Endothelial cell of umbilical vein (primary cell): ENCODE data around the gene PDCD7. TPM values are rescaled to one million over a fixed set of nuclear protein-coding genes. Genes with fewer than 3 reads are reported as not detected.

Experiments used
- BruUV-seq: library from RNA; stranded (reverse); fragments of 400-500 nt; replicated peaks from 2 replicates; lab custom pipeline; 2021; lab: Mats Ljungman, UMichigan
- CTCF ChIA-PET: fragments of 300-600, 350-600 bp; sonication (Branson Sonifier 250); formaldehyde crosslinking; loops from one replicate; lab custom pipeline; 2021; ENCODE audit warnings: antibody characterized with exemption, inconsistent platforms; lab: Charles Lee
- POLR2A ChIA-PET: fragments of 300-600, 350-600 bp; sonication (Branson Sonifier 250); formaldehyde crosslinking; loops from one replicate; lab custom pipeline; 2021; ENCODE audit warnings: antibody characterized with exemption, inconsistent platforms; lab: Charles Lee
- DNase-seq: peaks from one replicate; pipeline ENCODE4 v3.0.0-alpha.2; 2011; ENCODE audit warnings: low read depth, low spot score
- FAIRE-seq: peaks from 2 replicates; lab custom pipeline; 2011; peaks lifted over from hg19 to GRCh38; lab: Jason Lieb, UNC
- H2AFZ ChIP-seq: 2 replicates; pipeline ENCODE4 v1.6.0; 2012; ENCODE audit warnings: low read depth, low read length, control low read depth, inconsistent platforms
- H3K27ac ChIP-seq: 2 replicates; pipeline ENCODE4 v1.5.1; 2011; ENCODE audit warnings: low read depth, mild to moderate bottlenecking, control low read depth, low read length, moderate library complexity; ENCODE audit not compliant: insufficient read depth
- H3K27me3 ChIP-seq, 2 experiments: 2 replicates each; pipeline versions ENCODE4 v1.6.0 to v1.6.1; 2011; ENCODE audit warnings: low read length in 2 of 2, mixed read lengths in 1 of 2; ENCODE audit not compliant: control insufficient read depth in 2 of 2, insufficient read depth in 2 of 2
- H3K36me3 ChIP-seq, 2 experiments: 2 replicates in 1 of 2; 3 replicates in 1 of 2; pipeline ENCODE4 v1.5.1; 2011; ENCODE audit warnings: low read length in 2 of 2, mild to moderate bottlenecking in 1 of 2, moderate library complexity in 1 of 2; ENCODE audit not compliant: control insufficient read depth in 2 of 2, insufficient read depth in 2 of 2; ENCODE audit errors: extremely low read depth in 1 of 2
- H3K4me1 ChIP-seq: 3 replicates; pipeline ENCODE4 v1.5.1; 2011; ENCODE audit warnings: mild to moderate bottlenecking, low read length; ENCODE audit not compliant: control insufficient read depth, insufficient read depth; ENCODE audit errors: extremely low read depth
- H3K4me2 ChIP-seq: 2 replicates; pipeline ENCODE4 v1.6.1; 2011; ENCODE audit warnings: low read length, control low read depth, mixed read lengths; ENCODE audit not compliant: insufficient read depth
- H3K4me3 ChIP-seq, 3 experiments: fragments of 200-600 bp in 1 of 3; sonication (generic), shearing (Covaris generic) in 1 of 3; replicated peaks in 1 of 3; 2 replicates each; pipeline ENCODE4 v1.5.1; 2011 to 2016; ENCODE audit warnings: control low read depth in 3 of 3, low read length in 3 of 3, mild to moderate bottlenecking in 2 of 3, inconsistent platforms in 1 of 3, low read depth in 1 of 3, moderate library complexity in 1 of 3; ENCODE audit not compliant: insufficient read depth in 1 of 3
- H3K79me2 ChIP-seq: 2 replicates; pipeline ENCODE4 v1.6.0; 2012; ENCODE audit warnings: low read length, inconsistent platforms; ENCODE audit not compliant: control insufficient read depth, insufficient read depth
- H3K9ac ChIP-seq: replicated peaks from 2 replicates; pipeline ENCODE3; 2011; ENCODE audit warnings: low read length, control low read depth; ENCODE audit not compliant: insufficient read depth; ENCODE audit errors: extremely low read depth
- H3K9me1 ChIP-seq: replicated peaks from 3 replicates; pipeline ENCODE4 v1.6.0; 2011; ENCODE audit warnings: mild to moderate bottlenecking, low read length; ENCODE audit not compliant: control insufficient read depth, insufficient read depth; ENCODE audit errors: extremely low read depth
- H3K9me3 ChIP-seq: replicated peaks from 2 replicates; pipeline ENCODE4 v1.5.1; 2012; ENCODE audit warnings: low read length, inconsistent platforms; ENCODE audit not compliant: control insufficient read depth, insufficient read depth
- H4K20me1 ChIP-seq: replicated peaks from 2 replicates; pipeline ENCODE3; 2011; ENCODE audit warnings: mild to moderate bottlenecking, low read length; ENCODE audit not compliant: control insufficient read depth, insufficient read depth; ENCODE audit errors: extremely low read depth
- EZH2 ChIP-seq: IDR thresholded peaks from 2 replicates; pipeline ENCODE4 v1.6.1; 2012; ENCODE audit warnings: borderline replicate concordance, low read depth, mild to moderate bottlenecking, moderate library complexity, low read length, inconsistent platforms; ENCODE audit not compliant: severe bottlenecking
- FOS ChIP-seq: IDR thresholded peaks from 2 replicates; pipeline ENCODE4 v1.6.1; 2011; ENCODE audit warnings: mild to moderate bottlenecking, low read length, moderate library complexity, borderline replicate concordance; ENCODE audit not compliant: insufficient read depth
- GATA2 ChIP-seq: IDR thresholded peaks from 2 replicates; pipeline ENCODE4 v1.7.0; 2011; ENCODE audit warnings: low read depth, mild to moderate bottlenecking, moderate library complexity, mixed read lengths, low read length; ENCODE audit not compliant: insufficient read length, insufficient read depth
- JUN ChIP-seq: IDR thresholded peaks from 2 replicates; pipeline ENCODE4 v1.6.1; 2011; ENCODE audit warnings: borderline replicate concordance, low read depth; ENCODE audit not compliant: insufficient read length, insufficient read depth
- MYC ChIP-seq: IDR thresholded peaks from one replicate; pipeline ENCODE4 v1.6.1; 2011; ENCODE audit warnings: mild to moderate bottlenecking, low read depth, low read length
- POLR2A ChIP-seq: IDR thresholded peaks from 2 replicates; pipeline ENCODE4 v1.6.1; 2012; ENCODE audit warnings: low read depth, mild to moderate bottlenecking, control low read depth, low read length
- POLR2AphosphoS5 ChIP-seq: IDR thresholded peaks from 2 replicates; pipeline ENCODE4 v1.6.1; 2012; ENCODE audit warnings: low read depth, mild to moderate bottlenecking, control low read depth, low read length, moderate library complexity; ENCODE audit not compliant: insufficient read depth
- dilution Hi-C: fragments of 300-500 bp; cut with MboI; formaldehyde crosslinking; loops from one replicate; pipeline ENCODE4 v1.15.0; 2019; ENCODE audit warnings: low sequenced_read_pairs; ENCODE audit not compliant: extremely low pct_ligation_motif_present
- intact Hi-C: fragments of 100-400 bp; cut with micrococcal nuclease; formaldehyde crosslinking; loops from one replicate; pipeline ENCODE4 v1.10.0; 2022
- polyA plus RNA-seq, 4 experiments: library from polyadenylated mRNA; depleted of rRNA in 3 of 4; stranded (reverse) in 3 of 4; unstranded in 1 of 4; fragments of >200 nt; gene quantifications; 2 replicates each; pipeline versions ENCODE4 v1.2.1 to v1.2.3, GENCODE V29; 2011 to 2012; ENCODE audit warnings: missing spikeins in 1 of 4
- total RNA-seq: library from RNA; stranded (reverse); gene quantifications from 2 replicates; pipeline ENCODE4 v1.2.3, GENCODE V29; 2021
- TF ChIP-seq, protein P1 (sequence below), 2 donors: IDR thresholded peaks; 1 replicate in 1 of 2; 2 replicates in 1 of 2; pipeline ENCODE4 v1.5.1; 2011; ENCODE audit warnings: low read length in 2 of 2, mild to moderate bottlenecking in 2 of 2, moderate library complexity in 2 of 2, control low read depth in 1 of 2, inconsistent platforms in 1 of 2, low read depth in 1 of 2; ENCODE audit not compliant: insufficient read depth in 1 of 2; ENCODE audit errors: extremely low read depth in 1 of 2
- TF ChIP-seq, protein P2 (sequence below): IDR thresholded peaks from 2 replicates; pipeline ENCODE4 v1.6.1; 2011; ENCODE audit not compliant: insufficient read depth, insufficient read length

PDCD7 gene
- total and polyA plus RNA-seq, 2 donors (not counting 3 experiments of a cell fraction or from before 2014, with no cell fraction given), result 12.1 to 19.5 TPM

DNA sequence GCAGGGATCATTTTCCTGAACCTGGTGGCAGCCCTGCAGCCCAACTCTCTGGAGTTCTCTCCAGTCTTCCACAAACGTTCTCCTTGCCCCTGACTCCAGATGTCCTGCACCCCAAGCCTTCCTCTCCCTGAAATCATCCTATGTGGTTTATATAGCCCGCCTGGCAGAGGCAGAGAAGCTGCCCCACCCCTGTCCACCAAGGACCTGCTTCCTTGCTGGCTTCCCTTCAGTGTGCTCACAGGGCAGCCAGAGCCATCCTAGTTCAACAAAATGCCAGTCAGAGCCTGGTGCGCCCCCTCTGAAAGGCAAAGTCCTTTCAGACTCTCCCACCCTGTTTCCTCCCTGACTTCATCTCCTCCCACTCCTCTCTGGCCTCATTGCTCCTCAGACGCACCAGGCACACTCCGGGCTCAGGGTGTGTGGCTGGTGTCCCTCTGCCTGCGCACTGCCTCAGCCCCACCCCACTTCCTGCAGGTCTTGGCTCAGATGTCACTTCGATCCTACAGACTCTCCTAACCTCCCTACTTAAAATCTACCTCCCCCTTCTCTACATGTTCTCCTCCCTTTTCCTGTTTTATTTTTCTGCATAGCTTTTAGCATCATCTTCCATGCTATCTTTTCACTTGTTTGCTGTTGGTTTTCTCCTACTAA is 51.2 kb downstream of the PDCD7 start:
- ChIA-PET POLR2A (no interaction called here), CTCF (interaction anchor here (0.8 to 8.8 kb wide), 10 partner anchors 8 to 127 kb away, joined by 3 to 64 read pairs (median 4); no protein-coding TSS in a partner anchor)
- dilution Hi-C loops, result no loop called here
- H3K27me3 ChIP-seq, result peaks cover 41 to 48% of the 10 kb centered on the region in 2 experiments
- no peaks in the 10 kb centered on the region for H4K20me1 ChIP-seq
- FAIRE-seq (no peak), DNase-seq (no peak)
- H3K9me3 ChIP-seq, result no peaks in the 10 kb centered on the region
- H3K4me2 ChIP-seq, result no peak overlapping the region
- H3K79me2 ChIP-seq, result no peaks in the 10 kb centered on the region
- H3K36me3 ChIP-seq, result no peaks in the 10 kb centered on the region
- H3K9me1 ChIP-seq, result no peaks in the 10 kb centered on the region
- no peak overlapping the region for H3K4me3 ChIP-seq
- H3K9ac ChIP-seq, result no peak overlapping the region
- no peak overlapping the region for H3K27ac ChIP-seq
- no peak overlapping the region for H2AFZ ChIP-seq
- BruUV-seq, result no TSS peak
- intact Hi-C loops, result no loop called here
- H3K4me1 ChIP-seq, result no peaks in the 10 kb centered on the region
- TF ChIP-seq JUN (no peak), POLR2AphosphoS5 (no peak), MYC (no peak), GATA2 (no peak), FOS (no peak), POLR2A (no peak), EZH2 (no peak)
- TF ChIP-seq, protein P1, sequence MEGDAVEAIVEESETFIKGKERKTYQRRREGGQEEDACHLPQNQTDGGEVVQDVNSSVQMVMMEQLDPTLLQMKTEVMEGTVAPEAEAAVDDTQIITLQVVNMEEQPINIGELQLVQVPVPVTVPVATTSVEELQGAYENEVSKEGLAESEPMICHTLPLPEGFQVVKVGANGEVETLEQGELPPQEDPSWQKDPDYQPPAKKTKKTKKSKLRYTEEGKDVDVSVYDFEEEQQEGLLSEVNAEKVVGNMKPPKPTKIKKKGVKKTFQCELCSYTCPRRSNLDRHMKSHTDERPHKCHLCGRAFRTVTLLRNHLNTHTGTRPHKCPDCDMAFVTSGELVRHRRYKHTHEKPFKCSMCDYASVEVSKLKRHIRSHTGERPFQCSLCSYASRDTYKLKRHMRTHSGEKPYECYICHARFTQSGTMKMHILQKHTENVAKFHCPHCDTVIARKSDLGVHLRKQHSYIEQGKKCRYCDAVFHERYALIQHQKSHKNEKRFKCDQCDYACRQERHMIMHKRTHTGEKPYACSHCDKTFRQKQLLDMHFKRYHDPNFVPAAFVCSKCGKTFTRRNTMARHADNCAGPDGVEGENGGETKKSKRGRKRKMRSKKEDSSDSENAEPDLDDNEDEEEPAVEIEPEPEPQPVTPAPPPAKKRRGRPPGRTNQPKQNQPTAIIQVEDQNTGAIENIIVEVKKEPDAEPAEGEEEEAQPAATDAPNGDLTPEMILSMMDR (IDR thresholded peaks at IDR 0.05; ENCODE audit: extremely low read depth in 1 of 2, insufficient read depth in 1 of 2, low read depth in 1 of 2, low read length in 2 of 2), result no peak
- TF ChIP-seq, protein P2, sequence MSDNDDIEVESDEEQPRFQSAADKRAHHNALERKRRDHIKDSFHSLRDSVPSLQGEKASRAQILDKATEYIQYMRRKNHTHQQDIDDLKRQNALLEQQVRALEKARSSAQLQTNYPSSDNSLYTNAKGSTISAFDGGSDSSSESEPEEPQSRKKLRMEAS, result no peak
